ENCODE data around the gene SOX2.

DNA sequence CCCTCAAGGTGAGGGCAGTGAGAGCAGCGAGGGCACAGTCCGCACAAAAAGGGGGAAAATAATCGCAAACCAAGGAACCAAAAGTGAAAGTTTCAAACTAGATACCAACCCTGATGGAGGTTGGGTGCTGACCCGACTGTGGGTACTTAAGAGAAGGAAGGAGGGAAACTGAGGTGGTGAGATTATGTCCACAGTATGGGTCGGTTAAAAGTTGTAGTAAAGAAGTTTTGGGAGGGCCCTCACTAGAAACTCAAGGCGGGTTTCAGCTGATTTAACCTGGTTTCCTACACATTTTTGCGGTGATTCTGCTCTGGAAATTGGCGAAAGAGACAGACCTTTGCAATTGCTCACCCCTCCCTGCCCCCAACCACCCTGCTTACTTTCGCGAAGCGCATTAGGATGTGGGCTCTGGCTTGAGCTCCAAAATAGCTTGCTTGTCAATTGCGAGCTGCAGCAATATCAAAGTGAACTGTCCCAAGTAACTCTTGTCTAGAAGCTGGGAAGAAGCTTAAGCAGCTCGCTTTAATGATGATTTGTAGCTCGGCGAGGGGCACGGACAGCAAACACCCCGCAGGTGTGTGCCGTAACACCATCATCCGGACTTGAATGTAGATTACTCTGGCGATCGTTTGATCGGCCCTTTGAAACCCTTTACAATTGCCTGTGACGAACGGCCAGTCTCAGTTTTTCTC, 15.8 kb downstream of the SOX2 start:
- TF ChIP-seq, protein P1, sequence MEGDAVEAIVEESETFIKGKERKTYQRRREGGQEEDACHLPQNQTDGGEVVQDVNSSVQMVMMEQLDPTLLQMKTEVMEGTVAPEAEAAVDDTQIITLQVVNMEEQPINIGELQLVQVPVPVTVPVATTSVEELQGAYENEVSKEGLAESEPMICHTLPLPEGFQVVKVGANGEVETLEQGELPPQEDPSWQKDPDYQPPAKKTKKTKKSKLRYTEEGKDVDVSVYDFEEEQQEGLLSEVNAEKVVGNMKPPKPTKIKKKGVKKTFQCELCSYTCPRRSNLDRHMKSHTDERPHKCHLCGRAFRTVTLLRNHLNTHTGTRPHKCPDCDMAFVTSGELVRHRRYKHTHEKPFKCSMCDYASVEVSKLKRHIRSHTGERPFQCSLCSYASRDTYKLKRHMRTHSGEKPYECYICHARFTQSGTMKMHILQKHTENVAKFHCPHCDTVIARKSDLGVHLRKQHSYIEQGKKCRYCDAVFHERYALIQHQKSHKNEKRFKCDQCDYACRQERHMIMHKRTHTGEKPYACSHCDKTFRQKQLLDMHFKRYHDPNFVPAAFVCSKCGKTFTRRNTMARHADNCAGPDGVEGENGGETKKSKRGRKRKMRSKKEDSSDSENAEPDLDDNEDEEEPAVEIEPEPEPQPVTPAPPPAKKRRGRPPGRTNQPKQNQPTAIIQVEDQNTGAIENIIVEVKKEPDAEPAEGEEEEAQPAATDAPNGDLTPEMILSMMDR (IDR thresholded peaks at IDR 0.05) = no peak
- TF ChIP-seq POLR2AphosphoS5 (IDR thresholded peaks at IDR 0.05; ENCODE audit: low read depth, low read length) = no peak
